HG03558 (cell line): ENCODE data around the gene PAF1.

Experiments
- ATAC-seq: cut with Tn5 transposase; IDR thresholded peaks from one replicate; pipeline ENCODE4 v1.9.1; 2021; ENCODE audit warnings: moderate number of reproducible peaks; ENCODE audit not compliant: unreplicated experiment; ENCODE audit errors: extremely low read depth

Gene PAF1

DNA sequence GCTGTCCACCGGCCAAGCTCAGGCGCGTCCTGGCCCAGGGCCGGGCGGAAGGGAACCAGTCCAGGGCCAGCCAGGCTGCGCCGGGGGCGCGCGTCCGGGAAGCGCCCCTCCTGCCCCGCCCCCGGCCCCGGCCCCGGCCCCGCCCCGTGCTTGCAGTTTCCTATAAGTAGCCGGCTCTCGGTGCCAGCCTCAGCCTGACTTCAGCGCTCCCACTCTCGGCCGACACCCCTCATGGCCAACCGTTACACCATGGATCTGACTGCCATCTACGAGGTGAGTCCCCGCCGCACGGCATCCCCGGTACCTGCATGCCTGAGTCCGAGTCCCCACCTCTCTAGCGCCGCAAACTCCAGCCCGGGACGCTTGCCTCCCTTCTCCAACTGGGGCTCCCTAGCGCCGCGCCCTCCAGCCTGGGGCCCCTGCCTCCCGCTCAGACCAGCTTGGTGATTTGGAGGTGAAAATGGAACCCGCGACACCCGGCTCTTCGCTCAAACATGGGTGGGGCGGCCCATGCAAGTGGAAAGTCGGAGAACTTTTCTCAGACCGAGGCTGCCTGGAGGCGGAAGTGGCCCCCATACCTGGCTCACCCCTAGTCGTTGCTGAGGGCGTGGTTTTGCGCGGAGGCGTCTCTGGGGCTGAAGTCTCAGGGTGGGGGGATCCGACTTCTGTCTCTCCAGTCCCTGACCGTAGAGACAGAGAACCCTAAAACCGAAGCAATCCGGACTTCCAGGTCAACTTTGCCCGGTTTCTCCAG is 15.9 kb upstream of the PAF1 start, which contains the start of gene ZFP36:
ZFP36 (plus strand) TSS at position 192 of the 754 bp plus-strand sequence; CDS start at position 250, 58 bp downstream.
- ATAC-seq: no peak

DNA sequence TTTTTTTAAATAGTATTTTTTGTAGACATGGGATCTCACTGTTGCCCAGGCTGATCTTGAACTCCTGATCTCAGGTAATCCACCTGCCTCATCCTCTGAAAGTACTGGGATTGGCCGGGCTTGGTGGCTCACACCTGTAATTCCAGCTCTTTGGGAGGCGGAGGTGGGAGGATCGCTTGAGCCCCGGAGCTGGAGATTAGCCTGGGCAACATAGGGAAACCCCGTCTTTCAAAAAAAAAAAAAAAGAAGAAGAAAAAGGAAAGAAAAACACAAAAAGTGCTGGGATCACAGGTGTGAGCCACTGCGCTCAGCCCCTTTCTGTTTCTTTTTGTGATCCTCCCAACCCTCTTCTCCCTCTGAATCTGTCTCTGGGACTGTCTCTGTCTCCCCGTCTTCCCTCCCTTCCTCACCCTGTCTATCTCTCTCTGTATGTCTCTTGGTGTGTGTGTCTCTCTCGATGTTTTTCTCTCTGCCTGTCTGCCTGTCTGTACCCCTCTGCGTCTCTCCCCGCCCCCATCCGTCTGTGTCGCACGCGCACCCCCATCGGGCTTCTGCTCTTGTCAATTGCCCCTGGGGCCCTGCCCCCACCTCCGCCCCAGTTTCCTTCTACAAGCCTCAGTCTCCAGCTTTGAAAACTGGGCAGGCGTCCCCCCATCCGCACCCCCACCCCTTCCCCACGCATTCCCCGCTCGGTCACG is 15.2 kb upstream of the PAF1 start:
- no peak for ATAC-seq

DNA sequence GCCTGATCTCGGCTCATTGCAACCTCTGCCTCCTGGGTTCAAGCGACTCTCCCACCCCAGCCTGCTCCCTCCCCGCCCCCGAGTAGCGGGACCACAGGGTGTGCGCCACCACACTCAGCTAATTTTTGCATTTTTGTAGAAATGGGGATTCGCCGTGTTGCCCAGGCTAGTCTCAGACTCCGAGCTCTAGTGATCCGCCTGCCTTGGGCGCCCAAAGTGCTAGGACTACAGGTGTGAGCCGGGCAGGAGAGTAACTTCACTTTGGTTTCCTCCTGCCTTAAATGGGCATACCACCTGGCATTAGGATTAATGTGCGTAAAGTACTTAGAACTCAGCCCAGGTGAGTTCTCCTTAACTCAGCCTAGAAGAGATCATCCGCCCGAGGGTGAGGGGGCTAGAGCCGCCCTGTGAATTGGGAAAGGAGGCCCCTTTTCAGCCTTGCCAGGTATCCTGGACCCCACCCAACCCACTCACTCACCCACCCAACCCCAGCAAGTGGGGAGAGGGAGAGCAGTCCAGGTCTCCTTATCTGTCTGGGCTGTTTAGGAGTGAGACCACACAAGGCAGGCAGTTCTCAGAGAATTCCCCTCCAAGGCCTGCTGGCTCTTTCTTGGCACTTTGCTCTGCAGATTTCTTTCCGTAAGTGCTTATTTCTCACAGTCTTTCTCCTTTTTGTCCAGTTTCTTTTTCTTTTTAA is 14.5 kb upstream of the PAF1 start:
- ATAC-seq: no peak

DNA sequence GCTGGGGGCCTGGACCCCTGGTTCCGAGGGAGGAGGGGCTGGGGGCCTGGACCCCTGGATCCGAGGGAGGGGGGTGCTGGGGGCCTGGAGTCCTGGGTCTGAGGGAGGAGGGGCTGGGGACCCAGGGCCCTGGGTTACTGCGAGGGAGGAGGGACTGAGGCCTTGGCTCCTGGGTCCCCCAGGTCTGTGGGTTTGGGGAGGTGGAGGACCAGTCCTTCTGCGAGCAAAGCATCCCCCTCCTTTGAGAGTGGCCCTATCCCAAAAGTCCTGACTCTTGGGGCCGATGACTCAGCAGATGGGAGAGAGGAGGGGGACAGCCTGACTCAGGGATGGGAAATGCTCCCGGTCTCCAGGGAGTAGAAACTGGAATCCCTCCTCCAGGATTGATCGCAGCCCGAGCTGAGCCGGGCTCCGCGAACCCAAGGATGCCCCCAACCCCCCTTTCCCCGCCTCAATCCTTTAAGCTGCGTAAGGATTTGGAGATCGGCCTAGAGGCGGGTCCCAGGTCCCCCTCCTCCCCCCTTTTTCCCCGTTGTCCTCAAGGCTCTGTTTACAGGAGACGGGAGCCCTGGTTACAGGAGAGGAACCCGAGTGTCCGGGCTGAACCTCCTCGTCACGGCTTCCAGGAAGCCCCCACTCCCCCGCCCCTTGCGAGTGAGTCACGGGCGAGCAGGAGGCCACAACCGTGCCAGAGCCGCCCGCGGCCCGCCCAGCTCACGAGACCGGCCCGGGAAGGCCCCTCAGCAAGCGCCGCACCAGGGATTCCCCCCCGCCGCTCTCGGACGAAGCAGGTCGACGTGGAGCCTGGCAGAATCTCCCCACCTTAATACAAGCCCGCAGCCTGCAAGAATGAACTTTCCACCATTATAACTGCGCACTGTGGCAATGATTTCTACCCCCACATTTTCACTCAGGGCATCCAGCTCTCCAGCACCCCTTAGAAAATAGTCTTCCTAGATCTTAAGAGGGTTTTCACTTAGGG is 12.7 kb upstream of the PAF1 start:
- ATAC-seq: no peak

DNA sequence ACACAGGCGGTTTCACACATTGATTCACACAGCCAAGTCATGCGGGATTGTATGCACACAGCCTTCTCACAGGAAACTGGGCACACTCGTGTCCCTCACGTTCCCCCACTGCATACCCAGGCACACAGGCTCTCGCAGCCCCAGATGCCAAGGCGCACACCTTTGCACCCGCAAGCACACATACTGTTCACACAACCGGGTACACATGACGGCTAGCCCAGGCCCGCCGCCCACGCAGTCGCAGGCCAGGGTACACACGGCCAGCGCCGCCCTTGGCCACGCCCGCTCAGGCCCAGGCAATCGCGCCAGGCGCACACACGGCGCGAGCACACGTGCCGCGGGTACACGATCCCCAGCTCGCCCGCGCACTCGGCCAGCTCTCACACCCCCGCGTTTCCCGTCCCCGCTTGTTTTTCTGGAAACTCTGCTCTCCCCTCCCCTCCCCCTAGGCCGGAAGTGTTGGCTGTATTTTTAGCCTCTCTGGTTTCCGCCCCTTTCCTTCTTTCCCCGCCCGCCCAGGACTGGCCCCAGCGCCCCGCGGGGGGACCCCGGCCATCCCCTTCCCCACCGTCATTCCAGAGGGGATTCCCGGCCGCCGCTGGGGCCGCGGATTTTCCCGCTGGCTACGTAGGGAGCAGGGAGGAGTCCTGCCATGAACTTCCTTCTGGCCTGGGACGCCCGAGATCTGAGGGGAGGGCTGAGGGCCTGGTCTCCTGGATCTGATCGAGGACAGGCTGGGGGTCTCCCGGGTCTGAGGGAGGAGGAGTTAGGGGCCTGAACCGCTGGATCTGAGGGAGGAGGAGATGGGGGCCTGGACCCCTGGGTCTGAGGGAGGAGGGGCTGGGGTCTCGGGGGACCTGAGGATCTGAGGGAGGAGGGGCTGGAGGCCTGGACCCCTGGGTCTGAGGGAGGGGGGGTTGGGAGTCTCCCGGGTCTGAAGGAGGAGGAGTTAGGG is 11.7 kb upstream of the PAF1 start:
- ATAC-seq: no peak

DNA sequence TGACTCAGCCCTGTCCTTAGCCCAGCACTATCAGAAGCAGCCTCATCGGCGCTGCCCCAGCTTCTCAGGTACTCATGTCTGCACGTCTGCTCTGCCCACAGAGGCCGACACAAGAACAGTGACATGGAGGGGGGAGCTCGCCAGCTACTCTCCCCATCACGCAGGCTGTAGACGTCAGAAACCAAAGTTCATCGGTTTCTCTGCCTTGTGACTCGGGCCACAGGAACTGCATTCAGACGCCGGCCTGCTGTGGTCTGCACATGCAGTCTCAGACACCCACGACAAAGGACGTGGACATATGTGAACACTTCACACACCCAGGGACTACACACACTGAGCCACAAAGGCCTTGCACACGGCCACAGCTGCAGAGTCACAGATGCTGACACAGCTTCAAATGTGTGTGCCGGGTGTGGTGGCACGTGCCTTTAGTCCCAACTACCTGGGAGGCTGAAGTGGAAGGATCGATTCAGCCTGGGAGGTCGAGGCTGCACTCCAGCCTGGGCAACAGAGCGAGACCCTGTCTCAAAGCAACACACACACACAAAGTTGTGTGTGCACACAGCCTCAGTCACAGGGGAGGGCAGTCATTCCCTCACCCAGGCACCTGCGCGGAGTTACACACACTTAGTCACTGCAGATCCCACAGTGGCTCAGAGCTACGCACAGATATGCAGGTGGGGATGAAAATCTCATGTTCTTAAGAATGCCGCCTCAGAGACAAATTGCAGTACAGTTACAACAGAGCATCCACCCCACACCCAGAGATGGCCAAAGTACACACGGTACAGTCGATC is 10.8 kb upstream of the PAF1 start:
- ATAC-seq: no peak

DNA sequence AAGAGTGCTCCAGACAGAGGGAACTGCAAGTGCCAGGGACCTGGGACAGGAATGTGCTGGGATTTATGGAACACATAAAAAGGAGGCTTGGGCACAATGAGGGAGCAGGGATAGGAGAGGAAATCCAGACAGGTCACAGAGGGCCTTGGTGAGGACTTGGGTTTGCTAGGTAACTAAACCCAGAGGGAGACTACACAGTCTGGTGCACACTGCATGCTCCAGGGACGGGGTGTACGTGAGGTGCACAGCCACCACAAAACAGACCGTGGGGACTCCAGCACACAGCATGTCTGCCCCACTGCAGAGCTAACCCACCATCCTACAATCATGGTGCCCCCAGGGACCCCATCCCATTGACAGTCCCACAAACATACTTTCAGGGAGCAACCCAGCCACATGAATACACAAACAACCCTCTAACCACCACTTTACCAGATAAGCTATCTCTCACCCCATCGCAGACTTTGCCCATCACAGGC is 10.2 kb upstream of the PAF1 start:
- ATAC-seq: no peak

DNA sequence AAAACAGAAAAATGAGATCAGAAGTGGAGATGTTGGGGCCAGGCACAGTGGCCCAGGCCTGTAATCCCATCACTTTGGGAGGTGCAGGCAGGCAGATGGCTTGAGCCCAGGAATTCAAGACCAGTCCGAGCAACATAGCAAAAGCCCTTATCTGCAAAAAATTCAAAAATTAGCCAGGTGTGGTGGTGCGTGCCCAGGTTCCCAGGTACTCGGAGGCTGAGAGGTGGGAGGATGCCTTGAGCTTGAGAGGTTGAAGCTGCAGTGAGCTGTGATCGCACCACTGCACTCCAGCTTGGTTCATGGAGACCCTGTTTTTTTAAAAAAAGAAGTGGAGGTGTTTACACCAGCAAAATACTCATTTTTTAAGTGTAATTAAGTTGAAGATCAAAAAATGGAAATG is 9.2 kb upstream of the PAF1 start:
- no peak for ATAC-seq

DNA sequence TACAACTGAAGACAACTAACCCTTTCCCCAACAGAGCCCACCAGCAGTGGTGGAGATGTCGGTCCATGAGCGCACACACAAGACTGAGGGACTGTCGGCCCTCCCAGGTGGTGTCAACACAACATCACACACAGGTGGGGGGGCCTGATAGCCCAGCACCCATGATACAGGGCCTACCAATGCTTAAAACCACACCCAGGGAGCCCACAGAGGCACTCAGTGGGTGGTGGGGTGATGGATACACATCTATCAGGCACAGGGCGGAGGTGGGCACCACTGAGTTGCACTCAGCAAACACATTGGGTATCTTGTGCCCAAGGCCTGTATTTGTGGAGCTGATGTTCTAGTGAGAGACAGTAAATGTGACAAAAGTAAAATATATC is 8.8 kb upstream of the PAF1 start:
- ATAC-seq: no peak

DNA sequence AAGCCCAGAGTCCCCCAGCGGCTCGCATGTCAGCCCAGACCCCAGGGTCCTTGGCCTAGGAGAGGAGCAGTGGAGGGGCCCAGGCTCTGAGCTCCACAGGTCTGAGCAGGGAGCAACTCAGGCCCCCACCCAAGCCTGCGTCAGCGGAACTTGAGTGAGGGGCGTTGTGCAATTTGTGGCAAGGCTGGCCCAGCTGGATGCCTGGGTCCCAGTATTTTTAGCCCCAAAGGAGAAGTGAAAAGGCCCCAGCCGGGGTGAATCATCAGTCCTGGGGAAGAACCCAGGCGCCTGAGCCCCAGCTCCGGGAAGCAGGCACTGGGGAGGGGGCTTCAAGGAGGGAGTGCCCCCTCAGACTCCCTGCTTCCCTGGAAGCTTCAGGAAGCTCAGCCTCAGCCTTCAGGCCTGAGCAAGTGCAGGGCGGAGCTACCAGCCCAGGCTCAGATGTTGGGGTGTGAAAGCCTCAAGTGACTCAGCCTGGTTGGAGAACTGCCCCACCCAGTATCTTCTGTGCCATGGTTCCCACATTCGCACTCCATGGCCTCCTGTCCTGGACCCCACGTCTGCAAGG is 7.5 kb upstream of the PAF1 start:
- ATAC-seq: no peak

DNA sequence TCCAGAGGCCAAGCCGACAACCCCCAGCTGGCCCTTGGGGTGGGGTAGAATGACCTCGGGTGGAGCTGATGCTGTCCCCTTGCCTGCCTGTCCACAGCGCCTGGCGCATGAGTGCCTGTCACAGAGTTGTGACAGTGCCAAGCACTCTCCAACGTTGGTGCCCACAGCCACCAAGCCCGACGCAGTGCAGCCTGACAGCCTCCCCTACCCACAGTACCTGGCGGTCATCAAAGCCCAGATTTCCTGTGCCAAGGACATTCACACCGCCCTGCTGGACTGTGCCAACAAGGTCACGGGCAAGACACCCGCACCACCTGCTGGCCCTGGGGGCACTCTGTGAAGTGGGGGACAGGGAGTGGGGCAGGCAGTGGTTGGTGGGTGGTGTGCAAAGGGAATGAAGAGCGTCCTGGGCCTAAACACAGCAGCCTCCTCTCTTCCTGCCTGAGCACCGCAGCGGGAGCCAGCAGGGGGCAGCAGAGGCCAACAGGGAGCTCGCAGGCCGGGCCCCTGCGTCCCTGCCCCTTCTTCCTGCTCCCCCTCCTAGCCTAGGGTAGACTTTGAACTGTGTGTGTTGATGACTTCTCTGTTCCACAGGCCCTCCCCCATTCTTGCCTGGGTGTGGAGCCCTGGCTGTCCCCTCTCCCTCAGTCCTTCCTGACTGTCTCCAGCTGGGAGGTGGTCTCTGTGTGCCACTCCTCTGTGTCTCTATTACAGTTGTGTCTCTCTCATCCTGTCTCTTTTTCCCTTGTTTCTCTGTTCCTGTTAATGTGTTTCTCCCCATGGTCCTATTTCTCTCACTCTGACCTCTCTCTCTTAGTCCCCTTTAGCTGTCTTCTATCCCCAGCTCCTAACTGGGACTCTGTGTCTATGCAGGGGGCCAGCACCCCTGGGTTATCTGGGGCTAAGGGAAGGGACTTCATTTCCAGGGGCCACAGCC is 6.7 kb upstream of the PAF1 start:
- ATAC-seq: no peak

DNA sequence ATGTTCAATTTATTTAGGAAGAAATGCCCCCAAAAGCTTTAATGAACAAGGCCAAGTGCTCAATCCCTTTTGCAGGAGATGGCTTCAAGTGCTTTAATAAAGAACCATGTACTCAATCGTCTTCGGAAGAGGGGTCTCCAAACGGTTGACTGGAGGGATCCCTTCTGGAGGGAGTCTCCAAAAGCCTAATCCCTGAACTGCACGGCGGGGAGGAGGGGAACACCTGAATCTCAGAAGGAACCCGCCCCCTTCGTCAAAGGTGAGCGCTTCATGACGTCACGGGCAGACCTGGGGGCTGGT is 505 bp downstream of the PAF1 start:
- ATAC-seq: no peak

DNA sequence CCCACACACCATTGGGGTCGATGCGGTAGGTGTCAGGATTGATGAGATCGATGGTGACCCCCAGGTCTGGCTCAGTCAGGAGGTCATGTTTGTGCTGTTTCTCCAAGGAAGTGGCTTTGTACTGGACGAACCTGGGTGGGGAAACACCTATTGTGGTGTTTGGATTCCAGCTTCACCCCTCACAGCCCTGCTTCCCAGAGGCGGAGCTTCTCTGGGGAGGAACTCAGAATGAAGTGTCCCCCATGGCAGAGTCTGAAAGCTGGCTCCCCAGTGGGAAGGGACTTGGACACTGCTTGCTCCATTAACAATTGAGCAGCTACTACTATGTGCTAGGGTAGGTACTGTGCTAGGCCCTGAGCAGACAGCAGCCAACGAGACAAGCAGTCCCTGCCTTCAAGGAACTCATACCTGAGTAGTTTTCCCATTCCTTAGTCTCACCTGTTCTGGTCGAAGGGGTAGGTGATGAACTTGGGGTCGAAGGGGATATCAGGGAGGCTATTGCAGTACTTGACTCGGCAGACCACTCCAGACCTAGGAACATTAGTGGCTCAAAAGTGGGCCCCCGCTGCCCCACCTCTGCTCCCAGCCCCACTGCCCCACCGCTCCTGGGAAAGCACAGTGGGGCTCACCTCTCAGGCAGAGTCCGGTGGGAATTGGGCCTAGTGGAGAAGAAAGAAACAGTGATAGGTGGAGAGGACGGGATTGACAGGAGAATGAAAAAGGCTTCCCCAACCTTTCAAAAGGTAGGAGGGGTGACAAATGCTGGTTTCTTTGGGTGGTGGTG is 1.1 kb downstream of the PAF1 start:
- ATAC-seq: no peak

DNA sequence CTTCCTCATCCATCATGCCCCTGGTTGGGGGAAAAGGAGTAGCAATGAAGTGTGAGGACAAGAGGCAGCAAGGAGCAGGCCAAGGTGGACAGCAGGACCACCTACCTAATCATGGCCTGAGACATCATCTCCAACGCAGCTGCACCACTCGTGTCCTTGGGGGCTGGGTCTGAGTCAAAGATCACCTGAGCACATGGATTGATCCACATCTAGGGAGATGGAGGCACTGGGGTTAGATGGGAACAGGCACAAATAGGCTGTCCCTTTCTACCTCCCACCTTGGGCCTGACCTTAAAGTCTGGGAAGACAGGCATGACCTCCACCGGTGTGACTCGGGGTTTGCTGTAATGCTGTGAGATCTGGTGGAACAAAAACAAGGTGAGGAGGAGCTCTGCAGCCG is 2.2 kb downstream of the PAF1 start:
- no peak for ATAC-seq

DNA sequence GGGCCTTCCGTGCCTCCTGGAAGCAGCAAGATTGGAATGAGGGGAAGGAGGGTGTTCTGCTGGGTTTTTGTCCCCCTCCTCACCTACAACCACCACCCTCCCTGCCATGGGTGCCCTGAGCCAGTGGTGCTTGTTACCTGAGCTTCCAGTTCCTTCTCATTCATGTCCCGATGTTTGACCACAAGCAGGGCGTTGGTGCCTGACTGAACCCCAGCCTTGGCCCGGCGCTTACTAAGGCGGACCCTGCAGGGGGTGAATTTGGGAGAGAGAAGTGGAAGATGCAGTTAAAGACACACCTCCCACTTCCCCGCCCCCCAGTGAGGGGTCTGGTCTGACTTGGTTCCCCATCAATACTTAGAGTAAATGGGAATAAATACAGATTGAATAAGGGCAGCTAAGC is 4.3 kb downstream of the PAF1 start:
- ATAC-seq: no peak
